Mammary microvascular endothelial cell (primary cell): Measurements from ENCODE around the gene RNF114. TPM values are rescaled to one million over a fixed set of nuclear protein-coding genes. Genes with fewer than 3 reads are reported as not detected.

Experiments
- total RNA-seq: library from RNA; depleted of rRNA; stranded (reverse); fragments of >200 nt; gene quantifications from 2 replicates; pipeline ENCODE4 v1.2.3, GENCODE V29; 2015

RNF114 gene
- 84.7 and 109 TPM in 2 replicates for total RNA-seq

GRCh38 chr20:49936153-49937026 lies at the start of gene RNF114:
RNF114 (plus strand) TSS chr20:49936397; CDS start chr20:49936413, 16 bp downstream.

GRCh38 chr20:49915380-49916145 lies 20.6 kb upstream of the RNF114 start, which contains the start of gene SPATA2:
SPATA2 (minus strand) TSS chr20:49915529; CDS start chr20:49908490, 7,039 bp downstream.

GRCh38 chr20:49982346-49983122 lies 46.3 kb downstream of the RNF114 start, which contains the start of gene SNAI1:
SNAI1 (plus strand) TSS chr20:49982980; CDS start chr20:49983060, 80 bp downstream.

Other genes with a start within 250 kb of the RNF114 start
- gene B4GALT5, start 222.5 kb upstream of the RNF114 start, total RNA-seq: 27.4 and 27.9 TPM in 2 replicates
- 4.8 and 6.3 TPM in 2 replicates for gene SLC9A8, start 123.6 kb upstream of the RNF114 start, total RNA-seq
- gene SPATA2, start 20.9 kb upstream of the RNF114 start, total RNA-seq: 3.1 and 4.4 TPM in 2 replicates
- gene SNAI1, start 46.6 kb downstream of the RNF114 start, total RNA-seq: 11.3 and 12.2 TPM in 2 replicates
- 64.3 and 77.2 TPM in 2 replicates for gene UBE2V1, start 176.8 kb downstream of the RNF114 start, total RNA-seq
- gene PEDS1, start 217.3 kb downstream of the RNF114 start, total RNA-seq: 59.4 and 61.5 TPM in 2 replicates